Stimulated activated CD4-positive, alpha-beta T cell treated with anti-CD3 and anti-CD28 coated beads, TNF-alpha, amount 100 ng/mL, for 48 hours (primary cell): ENCODE measurements around the gene AKAP12.

Experiments
- DNase-seq, 3 donors: peaks; one replicate each; pipeline ENCODE4 v3.0.0-alpha.2; 2020; ENCODE audit warnings: low read depth in 3 of 3

Gene AKAP12

DNA sequence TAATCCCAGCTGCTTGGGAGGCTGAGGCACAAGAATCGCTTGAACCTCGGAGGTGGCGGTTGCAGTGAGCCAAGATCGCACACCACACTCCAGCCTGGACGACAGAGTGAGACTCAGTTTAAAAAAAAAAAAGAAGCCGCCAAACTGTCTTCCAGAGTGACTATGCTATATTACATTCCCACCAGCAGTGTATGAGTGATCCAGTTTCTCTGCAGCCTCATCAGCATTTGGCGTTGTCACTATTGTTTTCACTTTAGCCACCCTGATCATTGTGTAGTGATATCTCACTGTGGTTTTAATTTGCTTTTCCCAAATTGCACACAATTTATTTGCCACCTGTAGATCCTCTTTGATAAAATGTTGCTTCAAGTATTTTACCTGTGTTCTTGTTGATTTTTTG is 6.0 kb upstream of the AKAP12 start:
- no peak for DNase-seq

- DNase-seq: no peak
Measured at GRCh38 chr6:151236668-151237401, 2.9 kb upstream of the AKAP12 start.

GRCh38 chr6:151240036-151240685 is 394 bp downstream of the AKAP12 start:
- peak; percentile 18 to 37 (median 36) for DNase-seq

- no peak for DNase-seq
Measured at GRCh38 chr6:151240791-151241642, 1.2 kb downstream of the AKAP12 start.

DNA sequence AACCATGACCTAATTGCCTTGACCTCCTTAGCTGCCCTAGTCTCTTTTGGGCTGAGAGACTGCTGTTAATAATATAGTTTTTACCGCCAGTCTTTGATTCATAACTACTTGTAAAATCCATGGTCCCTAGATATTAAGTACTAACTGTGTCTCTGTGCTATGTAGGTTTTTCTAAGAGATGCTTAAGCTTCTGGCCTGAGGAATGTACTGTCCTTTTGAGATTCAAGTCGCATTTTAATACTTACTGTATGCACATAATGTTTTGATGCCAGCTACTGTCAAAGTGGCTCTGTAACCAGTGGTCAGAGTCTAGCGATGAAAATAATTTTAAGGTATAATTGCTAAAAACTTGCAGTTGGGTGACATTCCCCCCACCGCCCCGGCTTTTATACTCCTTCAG is 2.1 kb downstream of the AKAP12 start:
- no peak for DNase-seq

GRCh38 chr6:151242420-151242861 is 2.7 kb downstream of the AKAP12 start:
- DNase-seq: no peak

DNA sequence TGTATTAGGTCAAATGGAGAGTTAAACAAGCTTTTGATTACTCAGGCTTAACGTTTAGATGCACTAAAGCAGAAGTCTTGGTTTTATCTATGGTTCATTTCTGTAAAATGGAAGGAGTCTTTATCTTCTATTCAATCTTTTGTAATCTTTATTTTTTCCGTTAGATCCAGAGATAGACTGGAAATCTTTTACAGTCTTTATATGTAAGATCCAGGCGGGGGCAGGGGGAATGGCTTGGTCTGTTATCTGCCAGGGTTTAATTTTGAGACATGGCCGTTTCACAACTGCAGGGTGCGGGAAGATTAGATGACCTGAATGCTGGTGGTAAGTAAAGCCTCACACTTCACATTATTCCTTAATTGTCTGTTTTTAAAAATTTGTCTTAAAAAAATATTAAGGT is 3.7 kb downstream of the AKAP12 start:
- DNase-seq: no peak

DNA sequence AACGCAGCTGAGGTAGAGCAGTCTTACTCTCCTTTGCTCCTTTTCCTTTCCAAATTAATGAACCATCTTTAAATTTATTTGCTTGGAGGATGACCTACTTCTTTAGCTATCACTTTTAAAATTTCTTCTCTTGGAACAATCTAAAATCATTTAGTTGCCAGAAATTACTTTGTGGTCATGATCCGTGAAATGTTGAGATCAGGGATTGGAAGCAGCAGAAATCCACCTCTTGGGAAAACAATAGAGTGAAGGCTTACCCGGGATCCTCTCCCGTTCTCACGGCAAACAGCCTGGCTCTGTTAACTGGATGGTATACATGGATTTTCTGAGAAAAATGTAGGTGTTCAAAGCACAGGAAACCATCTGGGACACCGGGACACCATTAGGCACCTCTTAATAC is 7.7 kb downstream of the AKAP12 start:
- DNase-seq: no peak

DNA sequence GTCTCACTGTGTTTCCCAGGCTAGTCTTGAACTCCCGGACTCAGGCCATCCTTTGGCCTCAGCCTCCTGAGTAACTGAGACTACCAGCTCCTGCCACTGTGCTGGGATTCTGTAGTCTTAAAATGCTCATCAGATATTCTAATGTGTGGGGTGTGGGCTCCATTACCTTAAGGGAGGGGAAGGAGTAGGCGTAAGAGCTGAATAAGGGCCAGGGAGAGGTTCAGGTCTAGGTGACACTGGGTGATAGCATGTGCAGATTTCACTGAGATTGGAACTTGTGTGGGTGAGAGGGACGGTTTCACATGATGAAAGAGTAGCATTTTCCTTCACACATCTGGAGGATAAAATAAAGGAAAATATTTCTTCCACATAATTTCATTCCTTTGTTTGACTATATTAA is 8.5 kb downstream of the AKAP12 start:
- no peak for DNase-seq

- DNase-seq: no peak
Measured at GRCh38 chr6:151252634-151253033, 12.9 kb downstream of the AKAP12 start.

GRCh38 chr6:151254451-151255081 is 14.8 kb downstream of the AKAP12 start:
- DNase-seq: no peak

- no peak for DNase-seq
Measured at GRCh38 chr6:151255811-151256210, 16.0 kb downstream of the AKAP12 start.

DNA sequence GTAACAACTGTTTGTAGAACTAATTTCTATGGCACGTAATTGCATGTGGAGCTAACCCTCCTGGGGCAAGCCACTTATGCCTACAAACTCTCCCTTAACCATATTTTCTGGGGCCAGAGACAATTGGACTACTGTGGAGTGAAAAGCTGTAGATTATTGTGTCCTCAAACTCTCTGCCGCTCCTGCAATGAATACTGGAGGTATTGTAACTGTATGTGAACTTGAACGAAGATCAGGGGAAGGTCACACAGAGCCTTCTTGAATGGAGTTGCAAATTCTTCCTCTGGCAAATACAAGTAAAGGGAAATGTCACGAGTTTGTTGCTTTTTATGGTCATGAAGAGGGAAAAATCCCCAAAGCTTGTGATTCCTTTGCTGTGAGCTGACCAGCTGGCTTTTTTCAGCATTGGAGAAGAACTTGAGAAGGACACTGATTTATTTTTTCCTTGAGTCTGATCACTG is 18.2 kb downstream of the AKAP12 start:
- no peak for DNase-seq

- DNase-seq: no peak
Measured at GRCh38 chr6:151260205-151260604, 20.4 kb downstream of the AKAP12 start.

DNA sequence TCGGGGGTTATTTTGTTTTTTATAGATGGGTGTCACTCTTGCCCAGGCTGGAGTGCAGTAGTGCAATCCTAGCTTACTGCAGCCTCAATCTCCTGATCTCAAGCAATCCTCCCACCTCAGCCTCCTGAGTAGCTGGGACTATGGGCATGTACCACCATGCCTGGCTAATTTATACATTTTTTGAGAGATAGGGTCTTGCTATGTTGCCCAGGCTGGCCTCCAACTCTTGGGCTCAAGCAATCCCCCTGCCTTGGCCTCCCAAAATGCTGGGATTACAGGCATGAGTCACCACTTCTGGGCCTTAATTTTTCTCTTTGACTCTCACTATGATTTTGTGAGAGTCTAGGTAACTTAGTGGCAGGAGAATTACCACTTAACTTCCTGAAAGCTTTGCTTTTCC is 23.3 kb downstream of the AKAP12 start:
- DNase-seq: no peak

- DNase-seq: no peak
Measured at GRCh38 chr6:151263967-151264366, 24.2 kb downstream of the AKAP12 start.

- no peak for DNase-seq
Measured at GRCh38 chr6:151265282-151265681, 25.5 kb downstream of the AKAP12 start.

DNA sequence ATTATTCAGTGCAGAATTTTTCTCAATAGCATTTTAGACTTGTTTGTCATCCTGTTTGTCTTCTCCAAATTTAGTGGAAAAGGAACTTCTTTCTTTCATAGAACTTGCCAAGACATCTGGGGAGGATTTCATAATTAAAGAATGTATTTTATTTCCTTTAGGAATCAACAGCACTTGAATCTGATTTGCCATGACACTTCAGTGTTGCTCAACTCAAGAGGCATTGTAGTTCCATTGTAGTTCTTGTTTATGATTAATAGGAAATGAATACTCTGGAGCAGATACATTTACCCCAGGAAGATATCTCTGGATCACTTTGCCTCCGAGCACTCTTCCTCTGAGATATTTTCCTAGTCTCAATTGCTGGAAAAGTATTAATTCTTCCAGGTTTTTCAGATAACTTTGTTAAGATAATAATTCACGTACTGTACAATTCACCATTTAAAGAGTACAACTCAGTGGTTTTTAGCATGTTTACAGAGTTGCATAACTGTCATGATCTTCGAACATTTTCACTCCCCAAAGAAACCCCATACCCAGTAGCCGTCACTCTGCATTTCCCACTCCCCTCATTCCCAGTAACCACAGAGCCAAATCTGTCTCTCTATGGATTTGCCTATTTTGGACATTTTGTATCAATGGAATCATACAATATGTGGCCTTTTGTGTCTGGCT is 29.7 kb downstream of the AKAP12 start:
- DNase-seq: no peak

DNA sequence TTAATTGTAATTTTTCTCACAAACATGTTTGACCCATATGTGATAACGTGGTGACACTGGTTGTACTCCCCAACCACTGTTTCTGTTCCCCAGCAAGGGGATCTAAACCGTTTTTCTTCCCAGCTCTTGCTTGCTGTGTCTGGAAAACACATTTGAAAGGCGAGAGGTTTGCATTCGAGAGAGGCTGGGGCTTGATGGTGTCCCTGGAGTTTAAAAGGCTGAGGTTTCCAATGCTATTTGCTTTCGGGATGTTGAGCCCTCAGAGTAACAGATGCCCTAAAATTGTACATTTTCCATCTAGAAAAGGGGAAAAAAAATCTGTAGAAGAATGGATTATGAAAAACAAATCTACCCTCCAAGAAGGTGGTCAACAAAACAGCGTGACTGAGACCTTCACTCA is 35.4 kb downstream of the AKAP12 start:
- no peak for DNase-seq

DNA sequence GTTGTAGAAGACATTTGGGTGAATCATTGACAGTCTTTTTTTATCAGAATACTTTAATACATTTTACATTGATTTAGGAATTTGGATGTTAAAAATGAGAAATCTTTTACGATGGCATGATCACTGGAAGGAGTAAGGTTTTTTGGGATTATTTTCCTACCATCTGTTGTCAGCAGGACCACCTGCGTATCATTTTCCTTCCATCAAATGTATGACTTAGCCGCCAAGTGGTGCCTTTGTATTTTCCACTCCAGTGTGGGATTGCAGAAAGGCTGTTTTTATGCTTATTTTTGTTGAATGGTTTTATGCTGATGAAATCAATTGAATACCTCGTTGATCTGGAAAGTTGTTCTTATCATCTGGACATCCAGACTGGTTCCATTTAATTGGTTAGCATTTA is 35.8 kb downstream of the AKAP12 start:
- no peak for DNase-seq

GRCh38 chr6:151276112-151276740 is 36.5 kb downstream of the AKAP12 start:
- no peak for DNase-seq
